ENCODE results near the gene FAM156A.
"Not testable (repeated sequence)": the region's sequence is repeated elsewhere in the genome, so short reads cannot be mapped to it uniquely, and the experiment has no call there.

GRCh38 chrX:52914704-52915103, 43.6 kb downstream of the FAM156A start:
- TF ChIP-seq BHLHE40 (IDR thresholded peaks at IDR 0.05; ENCODE audit: borderline replicate concordance); LEF1 (IDR thresholded peaks at IDR 0.05; ENCODE audit: borderline replicate concordance); SUZ12 (IDR thresholded peaks at IDR 0.05); SP1 (IDR thresholded peaks at IDR 0.05); TARDBP (IDR thresholded peaks at IDR 0.05); FOXM1 (IDR thresholded peaks at IDR 0.05; ENCODE audit: borderline replicate concordance); L3MBTL2 (conservative IDR thresholded peaks at IDR 0.05); CTBP1 (IDR thresholded peaks at IDR 0.05; ENCODE audit: borderline replicate concordance); ARNT (IDR thresholded peaks at IDR 0.05); ZNF384 (IDR thresholded peaks at IDR 0.05); FOXA1 (IDR thresholded peaks at IDR 0.05); HDGF (IDR thresholded peaks at IDR 0.05; ENCODE audit: borderline replicate concordance): not testable (repeated sequence)

Measured in HEK293T (cell line).